ENCODE results near the gene CCL4L2.
"Not testable (repeated sequence)": the region's sequence is repeated elsewhere in the genome, so short reads cannot be mapped to it uniquely, and the experiment has no call there.

Gene CCL4L2

GRCh38 chr17:36195434-36196130 is 15.3 kb upstream of the CCL4L2 start:
- DNase-seq, result no peak

DNA sequence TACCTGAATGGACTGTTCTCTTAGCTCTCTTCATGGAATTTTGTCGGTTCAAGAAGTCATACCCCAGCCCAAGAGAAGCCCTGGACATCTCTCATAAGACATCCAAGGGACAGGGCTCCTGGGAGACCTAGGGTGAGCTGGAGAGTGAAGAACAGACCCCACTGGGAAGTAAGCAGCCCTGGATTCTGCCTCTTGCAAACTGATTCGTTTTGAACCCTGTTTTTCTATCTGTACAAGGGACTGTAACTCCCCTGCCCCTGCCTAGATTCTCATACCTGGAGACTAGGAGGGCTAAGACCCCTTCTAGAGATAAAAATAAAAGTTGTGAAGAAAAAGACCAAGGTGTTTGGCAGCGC is 14.8 kb upstream of the CCL4L2 start:
- DNase-seq, result no peak

DNA sequence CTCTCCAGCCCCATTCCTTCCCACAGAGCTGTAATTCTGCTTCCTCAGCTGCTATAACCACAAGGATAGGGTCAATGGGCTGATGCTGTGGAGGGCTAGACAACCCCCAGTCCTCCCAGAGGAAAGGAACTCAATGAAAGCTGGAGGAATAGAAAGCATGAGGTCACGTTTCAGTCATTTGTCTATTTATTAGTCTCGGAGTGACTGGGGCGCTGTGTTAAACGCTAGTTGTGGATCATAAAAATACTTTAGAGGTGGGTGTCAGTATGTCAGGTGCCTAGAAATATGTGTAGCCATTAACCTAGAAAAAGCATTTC is 13.5 kb upstream of the CCL4L2 start:
- DNase-seq, result no peak

- no peak for DNase-seq
These were observed 11.9 kb upstream of the CCL4L2 start for GRCh38 chr17:36198831-36199465.

DNA sequence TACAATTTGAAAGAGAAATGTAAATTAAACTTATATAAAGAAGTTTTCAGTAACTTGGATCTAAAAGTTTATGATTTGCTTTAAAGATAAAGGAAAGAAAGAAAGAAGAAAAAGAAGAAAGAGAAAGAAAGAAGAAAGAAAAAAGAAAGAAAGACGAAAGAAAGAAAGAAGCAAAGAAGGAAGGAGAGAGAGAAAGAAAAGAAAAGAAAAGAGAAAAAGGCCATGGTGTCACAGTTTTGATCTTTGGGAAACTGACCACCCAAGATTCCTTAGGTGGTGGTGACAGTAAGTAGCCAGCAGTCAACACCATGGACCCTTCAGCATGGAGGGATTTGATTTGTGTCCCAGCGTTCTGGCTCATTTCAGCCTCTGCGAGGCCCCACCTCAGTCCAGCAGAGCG is 9.8 kb upstream of the CCL4L2 start:
- DNase-seq, result not testable (repeated sequence)

DNA sequence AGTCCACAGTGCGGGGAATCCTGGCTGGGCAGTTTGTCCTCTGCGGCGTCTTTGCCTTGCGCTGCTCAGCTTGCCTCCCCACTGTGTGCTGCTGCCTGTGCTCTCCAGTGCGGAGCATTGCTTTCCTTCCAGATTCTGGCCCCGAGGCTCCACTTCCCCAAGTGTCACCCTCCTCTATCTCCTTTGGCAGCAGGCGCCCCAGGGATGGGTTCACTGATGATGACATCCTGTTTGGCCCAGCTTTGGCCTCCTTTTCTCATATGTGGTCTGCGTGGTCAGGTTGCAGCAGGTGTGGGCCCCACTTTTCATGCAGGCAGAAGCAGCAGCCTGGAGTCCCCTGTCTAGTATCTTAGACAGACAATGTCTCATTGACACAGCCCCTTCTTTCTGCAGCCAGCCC is 9.4 kb upstream of the CCL4L2 start:
- not testable (repeated sequence) for DNase-seq

DNA sequence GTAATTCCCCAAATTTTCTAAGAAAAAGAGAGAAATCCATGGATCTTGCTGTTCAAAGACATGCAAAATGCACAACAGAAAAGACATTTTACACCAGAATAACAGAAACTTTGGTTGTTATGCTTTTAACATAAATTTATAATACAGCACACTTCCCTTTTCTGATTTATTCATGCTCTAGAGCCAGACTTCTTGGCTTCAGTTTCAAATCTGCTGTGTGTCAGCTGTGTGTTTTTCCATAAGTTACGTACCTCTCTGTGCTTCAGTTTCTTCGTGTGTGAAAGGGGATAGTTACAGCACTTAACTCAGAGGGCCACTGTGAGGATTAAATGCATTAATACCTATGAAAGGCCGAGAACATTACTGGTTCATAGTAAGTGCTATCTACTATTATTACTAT is 7.5 kb upstream of the CCL4L2 start:
- no peak for DNase-seq

- no peak for DNase-seq
These were observed 6.0 kb upstream of the CCL4L2 start for GRCh38 chr17:36204724-36205500.

DNA sequence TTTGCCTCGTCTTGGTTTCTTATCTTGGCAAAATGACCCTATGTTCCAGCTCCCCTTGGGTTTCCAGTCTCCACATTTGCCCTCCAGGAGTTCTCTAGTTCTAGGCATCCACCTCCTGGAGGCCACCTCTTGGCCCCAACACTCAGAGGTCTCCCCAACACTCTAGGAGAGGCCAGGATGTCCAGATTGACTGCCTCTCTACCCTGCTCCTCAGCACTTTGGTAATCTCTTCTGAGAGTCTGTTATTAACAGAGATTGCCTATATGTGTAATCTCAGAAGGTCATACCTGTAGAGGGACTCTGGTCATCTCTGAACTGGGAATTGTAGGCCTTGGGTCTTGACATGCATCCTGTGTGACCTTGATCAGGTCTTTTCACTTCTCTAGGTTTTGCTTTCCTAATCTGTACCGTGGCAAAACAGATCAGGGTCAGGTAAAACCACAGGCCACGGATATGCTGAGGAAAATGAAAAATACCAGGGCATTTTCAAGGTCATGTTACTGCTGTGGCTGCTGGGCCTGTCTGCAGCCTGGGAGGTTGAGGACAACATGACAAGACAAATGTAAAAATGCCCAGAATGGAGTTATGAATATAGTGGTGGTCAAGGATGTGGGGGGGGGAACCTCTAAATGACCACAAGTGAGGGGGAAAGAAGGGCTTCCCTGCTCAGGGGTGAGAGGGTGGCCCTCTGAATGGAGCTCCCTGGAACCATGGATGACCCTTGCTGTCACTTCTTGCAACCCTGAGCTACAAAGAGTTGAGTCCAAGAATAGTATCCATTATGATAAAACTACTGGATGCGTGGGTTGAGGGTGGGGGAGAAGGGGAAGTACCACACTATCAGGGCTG is 5.0 kb upstream of the CCL4L2 start:
- no peak for DNase-seq

DNA sequence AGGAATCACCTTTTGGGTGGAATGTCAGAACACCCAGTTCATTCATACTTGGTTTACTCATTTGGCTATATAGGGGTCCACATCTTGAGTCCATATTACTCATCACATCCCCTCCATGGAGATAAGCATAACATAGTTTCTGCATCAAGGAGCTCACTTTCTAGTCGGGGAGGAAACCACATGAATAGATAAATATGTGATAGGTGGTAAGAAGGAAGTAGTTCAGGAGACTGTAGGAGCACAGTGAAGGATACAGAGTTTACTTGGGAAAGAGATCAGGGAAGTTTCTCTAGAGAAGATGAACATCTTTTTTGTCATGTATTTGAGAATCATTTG is 4.4 kb upstream of the CCL4L2 start:
- DNase-seq, result not testable (repeated sequence)

GRCh38 chr17:36207383-36207782 is 3.5 kb upstream of the CCL4L2 start:
- not testable (repeated sequence) for DNase-seq

DNA sequence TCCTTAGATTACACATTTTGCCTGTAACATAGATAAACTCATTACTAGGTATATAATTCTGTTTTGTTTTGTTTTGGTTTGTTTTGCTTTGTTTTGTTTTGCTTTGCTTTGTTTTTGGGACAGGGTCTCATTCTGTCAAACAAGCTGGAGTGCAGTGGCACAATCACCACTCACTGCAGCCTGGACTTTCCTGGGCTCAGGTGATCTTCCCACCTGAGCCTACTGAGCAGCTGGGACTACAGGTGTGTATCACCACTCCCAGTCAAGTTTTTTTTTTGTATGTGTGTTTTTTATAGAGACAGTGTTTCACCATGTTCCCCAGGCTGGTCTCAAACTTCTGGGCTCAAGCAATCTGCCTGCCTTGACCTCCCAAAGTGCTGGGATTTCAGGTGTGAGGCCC is 1.3 kb upstream of the CCL4L2 start:
- no peak for DNase-seq

DNA sequence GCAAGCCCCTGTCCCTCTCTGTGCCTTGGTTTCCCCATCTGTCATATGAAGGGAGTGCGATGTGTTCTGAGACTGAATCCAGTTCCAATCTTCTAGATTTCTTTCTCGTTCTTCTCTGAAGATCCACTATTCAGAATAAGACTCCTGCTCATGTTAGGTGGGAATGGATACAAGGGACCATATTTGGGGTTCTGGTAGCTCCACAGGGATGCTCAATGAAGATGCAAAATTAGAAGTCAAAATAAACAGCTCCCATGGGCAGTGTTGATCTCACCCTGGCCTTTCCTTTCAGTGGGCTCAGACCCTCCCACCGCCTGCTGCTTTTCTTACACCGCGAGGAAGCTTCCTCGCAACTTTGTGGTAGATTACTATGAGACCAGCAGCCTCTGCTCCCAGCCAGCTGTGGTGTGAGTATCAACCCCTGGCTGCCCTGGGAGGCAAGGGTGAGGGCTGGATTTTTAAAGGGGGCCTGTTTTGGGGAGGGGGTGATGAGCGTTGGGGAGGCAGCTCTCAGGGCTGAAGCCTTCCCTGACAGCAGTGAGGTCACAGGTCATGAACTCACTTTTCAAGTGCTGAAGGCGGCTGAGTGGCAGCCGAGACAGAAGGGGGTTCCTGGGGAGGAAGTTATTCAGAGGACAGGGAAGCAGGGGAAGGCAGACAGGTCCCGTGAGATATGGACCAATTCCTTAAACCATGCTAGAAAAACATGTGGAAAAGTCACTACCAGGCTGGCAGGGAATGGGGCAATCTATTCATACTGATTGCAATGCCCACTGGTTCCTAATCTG is 815 bp downstream of the CCL4L2 start:
- not testable (repeated sequence) for DNase-seq

DNA sequence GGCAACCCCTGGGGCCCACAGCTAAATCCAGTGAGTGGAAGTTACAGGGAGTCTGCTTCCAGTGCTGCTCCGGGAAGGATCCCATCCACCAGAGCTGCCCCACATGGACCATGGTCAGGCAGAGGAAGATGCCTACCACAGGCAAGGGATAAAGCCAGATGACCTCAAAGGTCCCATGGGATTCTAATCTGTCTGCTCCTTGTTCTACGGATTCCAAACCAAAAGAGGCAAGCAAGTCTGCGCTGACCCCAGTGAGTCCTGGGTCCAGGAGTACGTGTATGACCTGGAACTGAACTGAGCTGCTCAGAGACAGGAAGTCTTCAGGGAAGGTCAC is 1.4 kb downstream of the CCL4L2 start:
- no peak for DNase-seq

DNA sequence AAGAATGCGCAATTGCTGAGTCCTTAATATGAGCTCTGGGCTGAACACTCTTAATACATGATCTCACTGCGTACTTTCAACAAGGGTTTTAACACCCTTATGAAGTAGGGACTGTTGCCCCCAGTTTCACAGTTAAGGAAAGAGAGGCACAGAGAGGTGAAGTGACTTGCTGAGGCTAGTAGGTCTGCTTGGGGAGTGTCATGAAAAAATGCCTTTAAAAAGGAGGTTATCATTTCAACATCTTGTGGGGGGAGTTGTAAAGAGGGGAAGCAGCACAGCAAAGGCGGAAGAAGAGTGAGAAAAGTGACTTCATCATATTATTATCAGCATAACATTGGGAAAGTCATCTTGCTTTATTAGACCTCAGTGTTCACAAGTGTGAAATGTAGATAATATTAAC is 2.1 kb downstream of the CCL4L2 start:
- no peak for DNase-seq

- no peak for DNase-seq
These were observed 2.8 kb downstream of the CCL4L2 start for GRCh38 chr17:36213695-36214094.

- no peak for DNase-seq
These were observed 4.1 kb downstream of the CCL4L2 start for GRCh38 chr17:36214918-36215317.

- not testable (repeated sequence) for DNase-seq
These were observed 4.8 kb downstream of the CCL4L2 start for GRCh38 chr17:36215406-36216308.

DNA sequence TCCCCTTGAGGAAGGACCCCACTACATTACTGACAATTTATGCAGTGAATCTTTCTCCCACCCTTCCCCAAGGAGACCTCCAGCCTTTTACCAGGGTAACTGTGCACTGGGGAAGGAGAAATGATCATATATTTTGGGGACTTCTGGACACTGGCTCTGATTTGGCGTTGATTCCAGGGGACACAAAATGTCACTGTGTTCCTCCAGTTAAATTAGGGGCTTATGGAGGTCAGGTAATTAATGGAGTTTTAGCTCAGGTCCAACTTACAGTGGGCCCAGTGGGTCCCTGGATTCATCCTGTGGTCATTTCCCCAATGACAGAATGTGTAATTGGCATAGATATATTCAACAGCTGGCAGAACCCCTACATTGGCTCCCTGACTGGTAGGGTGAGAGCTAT is 8.7 kb downstream of the CCL4L2 start:
- not testable (repeated sequence) for DNase-seq

GRCh38 chr17:36220737-36221580 is 10.1 kb downstream of the CCL4L2 start:
- not testable (repeated sequence) for DNase-seq

Measured in SW 1271 (cell line).